HUES6 (cell line): ENCODE measurements around the gene RFPL4A.
"Not testable (repeated sequence)": the region's sequence is repeated elsewhere in the genome, so short reads cannot be mapped to it uniquely, and the experiment has no call there.

Experiments
- H3K27ac ChIP-seq: 2 replicates; pipeline ENCODE4 v1.7.0; 2013; ENCODE audit warnings: low read depth, mild to moderate bottlenecking, low read length, inconsistent platforms
- H3K27me3 ChIP-seq: 2 replicates; pipeline ENCODE4 v1.6.1; 2013; ENCODE audit warnings: low read length; ENCODE audit not compliant: control insufficient read depth, insufficient read depth
- H3K36me3 ChIP-seq: 2 replicates; pipeline ENCODE4 v1.6.1; 2013; ENCODE audit warnings: low read length; ENCODE audit not compliant: control insufficient read depth, insufficient read depth
- H3K4me1 ChIP-seq: 2 replicates; pipeline ENCODE4 v1.6.1; 2013; ENCODE audit warnings: low read length; ENCODE audit not compliant: control insufficient read depth, insufficient read depth
- H3K4me3 ChIP-seq: 2 replicates; pipeline ENCODE4 v1.5.1; 2013; ENCODE audit warnings: low read depth, low read length
- H3K9ac ChIP-seq: one replicate; pipeline ENCODE4 v1.6.1; 2013; ENCODE audit warnings: mild to moderate bottlenecking, low read length
- H3K9me3 ChIP-seq: 2 replicates; pipeline ENCODE4 v1.6.1; 2013; ENCODE audit warnings: low read depth, low read length; ENCODE audit not compliant: control insufficient read depth, insufficient read depth

The RFPL4A gene

DNA sequence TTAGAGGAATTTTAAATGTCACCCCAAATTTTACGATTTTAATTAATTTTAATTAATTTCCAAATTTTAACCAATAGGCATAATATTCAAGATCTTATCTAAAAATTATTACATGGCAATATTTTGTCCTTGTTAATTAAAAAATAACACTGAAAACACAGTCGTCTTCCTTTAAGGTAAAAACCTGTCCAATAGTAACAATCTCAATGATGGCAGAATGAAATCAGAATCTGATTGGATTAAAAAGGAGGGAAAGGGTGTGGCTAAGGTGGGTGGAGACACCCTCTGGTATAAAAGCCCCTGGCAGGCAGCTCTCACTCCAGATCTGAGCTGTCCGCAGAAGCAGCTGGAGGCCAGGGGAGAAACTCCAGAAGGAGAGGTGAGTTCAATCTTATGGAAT is at the start of gene RFPL4A:
Gene RFPL4A, plus strand, starts transcription at position 301 of the 400 bp plus-strand sequence. CDS start 2,704 bp downstream, outside the sequence.
- H3K9me3 ChIP-seq = peaks cover 26% of the 10 kb centered on the region; the same call in 1 of the 2 replicates
- not testable (repeated sequence) for H3K36me3 ChIP-seq, H3K27ac ChIP-seq, H3K4me3 ChIP-seq, H3K9ac ChIP-seq, H3K27me3 ChIP-seq, H3K4me1 ChIP-seq

DNA sequence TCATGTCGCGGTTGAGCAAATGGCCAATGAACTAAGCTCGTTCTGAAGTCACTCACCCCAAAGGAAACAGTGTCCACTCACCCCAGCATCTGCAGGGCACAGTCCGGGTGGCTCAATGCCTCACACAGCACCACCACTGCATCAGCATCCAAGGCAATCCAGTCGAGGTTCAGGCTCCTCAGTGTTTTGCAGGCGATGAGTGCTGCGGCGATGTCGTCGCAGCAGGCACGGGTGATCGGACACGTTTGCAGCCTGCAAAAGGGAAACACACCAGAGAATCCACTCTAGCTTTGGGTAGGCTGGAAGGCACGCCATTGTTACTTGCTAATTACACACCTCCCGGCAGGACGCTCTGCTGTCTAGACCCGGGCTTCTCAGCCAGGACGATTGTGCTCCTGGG is 47.2 kb upstream of the RFPL4A start:
- H3K4me1 ChIP-seq = no peaks in the 10 kb centered on the region
- H3K27ac ChIP-seq = no peak overlapping the region
- no peak overlapping the region for H3K9ac ChIP-seq
- H3K27me3 ChIP-seq = peaks cover 12% of the 10 kb centered on the region; the same call in 1 of the 2 replicates
- H3K4me3 ChIP-seq = no peak overlapping the region
- peaks cover 52% of the 10 kb centered on the region; the same call in 1 of the 2 replicates for H3K9me3 ChIP-seq
- H3K36me3 ChIP-seq = no peaks in the 10 kb centered on the region

GRCh38 chr19:55712804-55713631 is 45.9 kb upstream of the RFPL4A start:
- Histone ChIP-seq H3K9me3 (peaks cover 52% of the 10 kb centered on the region; the same call in 1 of the 2 replicates), H3K9ac (no peak overlapping the region), H3K4me3 (no peak overlapping the region), H3K36me3 (no peaks in the 10 kb centered on the region), H3K27me3 (peaks cover 12% of the 10 kb centered on the region; the same call in 1 of the 2 replicates), H3K27ac (no peak overlapping the region), H3K4me1 (peaks cover 6% of the 10 kb centered on the region; the same call in 1 of the 2 replicates)

- no peak overlapping the region for H3K27ac ChIP-seq
- H3K9me3 ChIP-seq = peaks cover 52% of the 10 kb centered on the region
- H3K27me3 ChIP-seq = peaks cover 7% of the 10 kb centered on the region; the same call in 1 of the 2 replicates
- no peaks in the 10 kb centered on the region for H3K36me3 ChIP-seq
- H3K9ac ChIP-seq = no peak overlapping the region
- peaks cover 9% of the 10 kb centered on the region; the same call in 1 of the 2 replicates for H3K4me1 ChIP-seq
- H3K4me3 ChIP-seq = no peak overlapping the region
These were observed 42.4 kb upstream of the RFPL4A start for GRCh38 chr19:55716531-55716930.

DNA sequence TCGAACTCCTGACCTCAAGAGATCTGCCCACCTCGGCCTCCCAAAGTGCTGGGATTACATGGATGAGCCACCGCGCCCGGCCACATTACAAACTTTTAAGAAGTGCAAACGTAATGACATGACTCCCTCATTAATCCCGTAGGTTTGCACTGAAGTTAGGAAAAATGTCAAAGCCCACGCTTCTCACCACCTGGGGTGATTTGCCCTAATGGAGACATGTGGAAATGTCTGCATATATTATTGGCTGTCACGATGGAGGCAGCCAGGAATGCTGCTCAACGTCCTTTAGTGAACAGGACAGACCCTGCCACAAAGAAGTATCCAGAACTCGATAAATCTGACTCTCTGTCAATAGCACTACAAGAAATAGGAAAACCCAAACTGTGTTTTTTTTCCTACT is 41.6 kb upstream of the RFPL4A start:
- H3K9me3 ChIP-seq = peaks cover 51% of the 10 kb centered on the region
- H3K27ac ChIP-seq = no peak overlapping the region; the same call in 1 of the 2 replicates
- no peak overlapping the region for H3K9ac ChIP-seq
- no peak overlapping the region for H3K4me3 ChIP-seq
- H3K4me1 ChIP-seq = peaks cover 9% of the 10 kb centered on the region; the same call in 1 of the 2 replicates
- H3K36me3 ChIP-seq = no peaks in the 10 kb centered on the region
- H3K27me3 ChIP-seq = peaks cover 6% of the 10 kb centered on the region; the same call in 1 of the 2 replicates

- H3K36me3 ChIP-seq, H3K27me3 ChIP-seq, H3K4me3 ChIP-seq, H3K4me1 ChIP-seq: not testable (repeated sequence)
- Histone ChIP-seq H3K9me3 (peaks cover 51% of the 10 kb centered on the region), H3K27ac (peak overlapping the region; percentile 21; the same call in 1 of the 2 replicates), H3K9ac (peak overlapping the region; percentile 53)
These were observed 40.8 kb upstream of the RFPL4A start for GRCh38 chr19:55717879-55718711.

- no peaks in the 10 kb centered on the region for H3K36me3 ChIP-seq
- no peaks in the 10 kb centered on the region for H3K27me3 ChIP-seq
- H3K4me1 ChIP-seq = peaks cover 9% of the 10 kb centered on the region; the same call in 1 of the 2 replicates
- H3K27ac ChIP-seq = no peak overlapping the region
- H3K9me3 ChIP-seq = peaks cover 43% of the 10 kb centered on the region
- H3K4me3 ChIP-seq = no peak overlapping the region
- H3K9ac ChIP-seq = no peak overlapping the region
These were observed 38.6 kb upstream of the RFPL4A start for GRCh38 chr19:55720214-55720746.

DNA sequence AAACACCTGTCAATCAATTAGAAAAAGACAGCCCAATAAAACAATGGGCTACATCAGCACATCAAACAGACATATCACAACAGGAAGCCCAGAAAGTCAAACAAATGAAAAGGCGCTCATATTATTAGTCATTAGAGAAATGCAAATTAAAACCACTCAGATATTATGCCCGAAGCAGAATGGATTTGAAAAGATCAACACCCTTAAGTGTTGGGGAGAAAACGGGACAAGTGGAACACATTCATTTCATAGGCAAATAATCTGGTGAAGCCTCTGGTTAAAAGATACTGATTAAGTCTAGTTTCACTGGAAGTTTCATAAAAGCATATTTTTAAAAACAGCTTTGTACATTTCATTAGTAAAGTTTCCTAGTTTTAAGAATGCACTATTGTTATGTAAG is 38.1 kb upstream of the RFPL4A start:
- peaks cover 9% of the 10 kb centered on the region; the same call in 1 of the 2 replicates for H3K4me1 ChIP-seq
- H3K36me3 ChIP-seq = no peaks in the 10 kb centered on the region
- no peak overlapping the region for H3K9ac ChIP-seq
- H3K27ac ChIP-seq = no peak overlapping the region
- H3K9me3 ChIP-seq = peaks cover 40% of the 10 kb centered on the region
- no peak overlapping the region for H3K4me3 ChIP-seq
- no peaks in the 10 kb centered on the region for H3K27me3 ChIP-seq

DNA sequence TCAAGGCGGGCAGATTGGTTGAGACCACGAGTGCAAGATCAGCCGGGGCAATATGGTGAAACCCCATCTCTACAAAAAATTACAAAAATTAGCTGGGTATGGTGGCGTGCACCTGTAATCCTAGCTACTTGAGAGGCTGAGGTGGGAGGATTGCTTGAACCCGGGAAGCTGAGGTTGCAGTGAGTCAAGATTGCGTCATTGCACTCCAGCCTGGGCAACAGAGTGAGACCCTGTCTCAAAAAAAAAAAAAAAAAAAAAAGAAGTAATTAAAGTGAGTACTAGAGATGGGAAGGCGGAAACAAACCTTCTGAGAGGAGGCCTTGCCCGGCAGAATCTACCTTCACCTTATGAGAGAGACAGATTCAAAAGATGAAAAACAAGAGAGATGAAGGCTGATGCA is 35.4 kb upstream of the RFPL4A start:
- Histone ChIP-seq H3K4me1 (peaks cover under 1% of the 10 kb centered on the region; the same call in 1 of the 2 replicates), H3K9ac (no peak overlapping the region), H3K36me3 (no peaks in the 10 kb centered on the region), H3K9me3 (peaks cover 39% of the 10 kb centered on the region), H3K27me3 (no peaks in the 10 kb centered on the region), H3K4me3 (no peak overlapping the region), H3K27ac (no peak overlapping the region)

DNA sequence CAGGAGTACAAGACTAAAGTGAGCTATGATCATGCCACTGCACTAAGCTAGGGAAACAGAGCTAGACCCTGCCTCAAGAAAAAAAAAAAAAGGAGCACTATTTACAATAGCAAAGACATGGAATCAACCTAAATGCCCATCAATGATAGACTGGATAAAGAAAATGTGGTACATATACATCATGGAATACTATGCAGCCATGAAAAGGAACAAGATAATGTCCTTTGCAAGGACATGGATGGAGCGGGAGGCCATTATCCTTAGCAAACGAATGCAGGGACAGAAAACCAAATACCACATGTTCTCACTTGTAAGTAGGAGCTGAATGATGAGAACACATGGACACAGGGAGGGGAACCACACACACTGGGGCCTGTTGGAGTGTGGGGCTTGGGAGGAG is 28.5 kb upstream of the RFPL4A start:
- peaks cover 32% of the 10 kb centered on the region; the same call in 1 of the 2 replicates for H3K9me3 ChIP-seq
- H3K4me3 ChIP-seq, H3K4me1 ChIP-seq, H3K9ac ChIP-seq, H3K27me3 ChIP-seq, H3K36me3 ChIP-seq, H3K27ac ChIP-seq: not testable (repeated sequence)
